Common myeloid progenitor, CD34-positive (primary cell): ENCODE measurements around the gene ACLY.

ENCODE experiments used
- CTCF ChIA-PET: fragments of 350-600 bp; sonication (Branson Sonifier 250); formaldehyde crosslinking; loops from one replicate; lab custom pipeline; 2021; ENCODE audit warnings: antibody characterized with exemption; lab: Charles Lee
- POLR2A ChIA-PET: fragments of 350-600 bp; sonication (Branson Sonifier 250); formaldehyde crosslinking; loops from one replicate; lab custom pipeline; 2021; ENCODE audit warnings: antibody characterized with exemption; lab: Charles Lee
- DNase-seq, 3 donors: peaks; one replicate each; pipeline versions ENCODE4 v3.0.0 to v3.0.0-alpha.2; 2013
- H3K27ac ChIP-seq, 2 experiments: 1 replicate in 1 of 2; 2 replicates in 1 of 2; pipeline ENCODE4 v1.7.0; 2013; ENCODE audit warnings: inconsistent platforms in 2 of 2, low read length in 2 of 2, mild to moderate bottlenecking in 2 of 2, low read depth in 1 of 2, moderate library complexity in 1 of 2; ENCODE audit not compliant: severe bottlenecking in 2 of 2, insufficient read depth in 1 of 2, poor library complexity in 1 of 2
- H3K27me3 ChIP-seq, 5 experiments: replicated peaks in 2 of 5; 1 replicate in 3 of 5; 2 replicates in 2 of 5; pipeline versions ENCODE4 v1.6.1 to v1.7.0; 2013; ENCODE audit warnings: low read length in 4 of 5, mild to moderate bottlenecking in 2 of 5, moderate library complexity in 2 of 5, inconsistent platforms in 1 of 5; ENCODE audit not compliant: insufficient read depth in 5 of 5, control insufficient read depth in 4 of 5
- H3K36me3 ChIP-seq, 4 experiments: 1 replicate in 2 of 4; 2 replicates in 2 of 4; pipeline versions ENCODE4 v1.6.1 to v1.7.0; 2013; ENCODE audit warnings: low read length in 3 of 4, control low read depth in 1 of 4, mild to moderate bottlenecking in 1 of 4; ENCODE audit not compliant: control insufficient read depth in 4 of 4, insufficient read depth in 4 of 4
- H3K4me1 ChIP-seq, 4 experiments: 1 replicate in 3 of 4; 2 replicates in 1 of 4; pipeline versions ENCODE4 v1.6.1 to v1.7.1; 2013; ENCODE audit warnings: low read length in 3 of 4, mild to moderate bottlenecking in 3 of 4, control low read depth in 1 of 4, inconsistent platforms in 1 of 4, moderate library complexity in 1 of 4; ENCODE audit not compliant: control insufficient read depth in 4 of 4, insufficient read depth in 4 of 4; ENCODE audit errors: control extremely low read depth in 1 of 4
- H3K4me3 ChIP-seq, 7 experiments: 1 replicate in 4 of 7; 2 replicates in 3 of 7; pipeline versions ENCODE4 v1.5.1 to v1.7.0; 2013; ENCODE audit warnings: mild to moderate bottlenecking in 7 of 7, low read length in 6 of 7, moderate library complexity in 6 of 7, inconsistent platforms in 2 of 7, low read depth in 2 of 7, control low read depth in 1 of 7; ENCODE audit not compliant: insufficient read depth in 4 of 7, control insufficient read depth in 1 of 7; ENCODE audit errors: extremely low read depth in 1 of 7
- H3K9me3 ChIP-seq, 5 experiments: 1 replicate in 4 of 5; 2 replicates in 1 of 5; pipeline versions ENCODE4 v1.6.1 to v1.7.1; 2013; ENCODE audit warnings: low read length in 4 of 5, mild to moderate bottlenecking in 2 of 5, inconsistent platforms in 1 of 5, low read depth in 1 of 5, moderate library complexity in 1 of 5; ENCODE audit not compliant: control insufficient read depth in 4 of 5, insufficient read depth in 2 of 5; ENCODE audit errors: control extremely low read depth in 1 of 5
- WGBS: methylation state at CpG from one replicate; pipeline ENCODE4 v1.1.5; 2013; ENCODE audit not compliant: insufficient coverage; 5-methylcytosine and 5-hydroxymethylcytosine counted together

The ACLY gene

GRCh38 chr17:41824086-41824485 is 94.7 kb downstream of the ACLY start:
- Histone ChIP-seq H3K27me3 (no peaks in the 10 kb centered on the region), H3K36me3 (peaks cover 2 to 28% (median 20%) of the 10 kb centered on the region in 4 experiments), H3K27ac (no peak overlapping the region), H3K9me3 (no peaks in the 10 kb centered on the region), H3K4me3 (no peak overlapping the region), H3K4me1 (no peaks in the 10 kb centered on the region)
- CTCF ChIA-PET, result no interaction called here
- POLR2A ChIA-PET, result no interaction called here
- DNase-seq, result no peak
- WGBS, result 93% methylated on average over 6 of the region's 7 CpGs

GRCh38 chr17:41823580-41823979 is 95.2 kb downstream of the ACLY start:
- H3K27ac ChIP-seq, result no peak overlapping the region
- no peak for DNase-seq
- H3K9me3 ChIP-seq, result no peaks in the 10 kb centered on the region
- H3K4me1 ChIP-seq, result no peaks in the 10 kb centered on the region
- H3K4me3 ChIP-seq, result no peak overlapping the region
- no peaks in the 10 kb centered on the region for H3K27me3 ChIP-seq
- H3K36me3 ChIP-seq, result peaks cover 2 to 24% (median 18%) of the 10 kb centered on the region in 4 experiments
- POLR2A ChIA-PET, result no interaction called here
- 100% methylated on average over 7 of the region's 7 CpGs for WGBS
- CTCF ChIA-PET, result no interaction called here

GRCh38 chr17:41823141-41823524 is 95.6 kb downstream of the ACLY start:
- no peak for DNase-seq
- Histone ChIP-seq H3K36me3 (peaks cover 2 to 22% (median 16%) of the 10 kb centered on the region in 4 experiments), H3K27me3 (no peaks in the 10 kb centered on the region), H3K4me1 (no peaks in the 10 kb centered on the region), H3K9me3 (no peaks in the 10 kb centered on the region), H3K27ac (no peak overlapping the region), H3K4me3 (no peak overlapping the region)
- ChIA-PET POLR2A (no interaction called here), CTCF (no interaction called here)
- WGBS, result no CpG with 5 or more reads among the region's 1 CpG

GRCh38 chr17:41822216-41823140 is 96.3 kb downstream of the ACLY start:
- no peak overlapping the region for H3K4me3 ChIP-seq
- H3K27ac ChIP-seq, result no peak overlapping the region
- H3K4me1 ChIP-seq, result no peaks in the 10 kb centered on the region
- ChIA-PET CTCF (no interaction called here), POLR2A (no interaction called here)
- no peaks in the 10 kb centered on the region for H3K9me3 ChIP-seq
- no peaks in the 10 kb centered on the region for H3K27me3 ChIP-seq
- no peak for DNase-seq
- peaks cover 2 to 16% (median 12%) of the 10 kb centered on the region in 4 experiments for H3K36me3 ChIP-seq
- 89% methylated on average over 11 of the region's 12 CpGs for WGBS

- H3K36me3 ChIP-seq, result peaks cover 0 to 13% (median 10%) of the 10 kb centered on the region in 4 experiments
- H3K4me1 ChIP-seq, result no peaks in the 10 kb centered on the region
- POLR2A ChIA-PET, result no interaction called here
- no peak for DNase-seq
- H3K27ac ChIP-seq, result no peak overlapping the region
- no peaks in the 10 kb centered on the region for H3K27me3 ChIP-seq
- no peaks in the 10 kb centered on the region for H3K9me3 ChIP-seq
- H3K4me3 ChIP-seq, result no peak overlapping the region
- WGBS, result 92% methylated on average over 14 of the region's 14 CpGs
- CTCF ChIA-PET, result no interaction called here
Observed at GRCh38 chr17:41821776-41822175, 97.0 kb downstream of the ACLY start.

- Histone ChIP-seq H3K27me3 (no peaks in the 10 kb centered on the region), H3K4me3 (no peak overlapping the region), H3K9me3 (no peaks in the 10 kb centered on the region), H3K36me3 (no peaks in the 10 kb centered on the region), H3K27ac (no peak overlapping the region), H3K4me1 (peaks cover 0 to 2% (median 0%) of the 10 kb centered on the region in 4 experiments)
- ChIA-PET CTCF (no interaction called here), POLR2A (no interaction called here)
- DNase-seq, result no peak
- 100% methylated on average over 8 of the region's 20 CpGs for WGBS
Observed at GRCh38 chr17:41818024-41818423, 100.7 kb downstream of the ACLY start.
